ENCODE results near the gene SYMPK.

Gene SYMPK

GRCh38 chr19:45885556-45886426 lies 22.8 kb upstream of the SYMPK start, which contains the start of gene IRF2BP1:
Gene IRF2BP1 (minus strand): TSS chr19:45886141. CDS start chr19:45885774, 367 bp downstream.
- H3K4me3 ChIP-seq (ENCODE audit: low read length in 2 of 2) = peak within 1 kb of the TSS; percentile 83 to 85
- no peaks in the 10 kb centered on the region for H3K36me3 ChIP-seq (ENCODE audit: control insufficient read depth in 2 of 2, insufficient read depth in 2 of 2, low read length in 2 of 2)
- H3K4me1 ChIP-seq (ENCODE audit: control insufficient read depth in 2 of 2, insufficient read depth in 2 of 2, low read length in 2 of 2) = peaks cover 41 to 45% of the 10 kb centered on the region in 2 donors
- H3K27me3 ChIP-seq (ENCODE audit: control insufficient read depth in 2 of 2, insufficient read depth in 2 of 2, low read length in 2 of 2) = no peaks in the 10 kb centered on the region
- H3K9me3 ChIP-seq (ENCODE audit: control insufficient read depth in 2 of 2, low read length in 2 of 2) = no peaks in the 10 kb centered on the region
- peak within 1 kb of the TSS; percentile 85 to 90 for H3K27ac ChIP-seq (ENCODE audit: low read depth in 2 of 2, low read length in 2 of 2)
- peak within 1 kb of the TSS; percentile 84 to 92 for H3K9ac ChIP-seq (ENCODE audit: low read depth in 1 of 2, low read length in 2 of 2)

- Histone ChIP-seq H3K27me3 (ENCODE audit: control insufficient read depth in 2 of 2, insufficient read depth in 2 of 2, low read length in 2 of 2) (no peaks in the 10 kb centered on the region), H3K4me1 (ENCODE audit: control insufficient read depth in 2 of 2, insufficient read depth in 2 of 2, low read length in 2 of 2) (peaks cover 41 to 45% of the 10 kb centered on the region in 2 donors), H3K9ac (ENCODE audit: low read depth in 1 of 2, low read length in 2 of 2) (peak overlapping the region; percentile 70 to 84), H3K4me3 (ENCODE audit: low read length in 2 of 2) (peak overlapping the region; percentile 83 to 85), H3K9me3 (ENCODE audit: control insufficient read depth in 2 of 2, low read length in 2 of 2) (no peaks in the 10 kb centered on the region), H3K36me3 (ENCODE audit: control insufficient read depth in 2 of 2, insufficient read depth in 2 of 2, low read length in 2 of 2) (no peaks in the 10 kb centered on the region), H3K27ac (ENCODE audit: low read depth in 2 of 2, low read length in 2 of 2) (peak overlapping the region; percentile 85 to 90)
Observed at GRCh38 chr19:45884682-45885555, 22.0 kb upstream of the SYMPK start.

GRCh38 chr19:45883881-45884681 lies 21.1 kb upstream of the SYMPK start:
- no peaks in the 10 kb centered on the region for H3K27me3 ChIP-seq (ENCODE audit: control insufficient read depth in 2 of 2, insufficient read depth in 2 of 2, low read length in 2 of 2)
- H3K9me3 ChIP-seq (ENCODE audit: control insufficient read depth in 2 of 2, low read length in 2 of 2) = no peaks in the 10 kb centered on the region
- H3K27ac ChIP-seq (ENCODE audit: low read depth in 2 of 2, low read length in 2 of 2) = peak overlapping the region in 1 of 2 donors; percentile 34
- no peaks in the 10 kb centered on the region for H3K36me3 ChIP-seq (ENCODE audit: control insufficient read depth in 2 of 2, insufficient read depth in 2 of 2, low read length in 2 of 2)
- peak overlapping the region in 1 of 2 donors; percentile 28 for H3K9ac ChIP-seq (ENCODE audit: low read depth in 1 of 2, low read length in 2 of 2)
- H3K4me1 ChIP-seq (ENCODE audit: control insufficient read depth in 2 of 2, insufficient read depth in 2 of 2, low read length in 2 of 2) = peaks cover 41 to 49% of the 10 kb centered on the region in 2 donors
- peak overlapping the region in 1 of 2 donors; percentile 45 for H3K4me3 ChIP-seq (ENCODE audit: low read length in 2 of 2)

- peak overlapping the region in 1 of 2 donors; percentile 28 for H3K9ac ChIP-seq (ENCODE audit: low read depth in 1 of 2, low read length in 2 of 2)
- no peaks in the 10 kb centered on the region for H3K36me3 ChIP-seq (ENCODE audit: control insufficient read depth in 2 of 2, insufficient read depth in 2 of 2, low read length in 2 of 2)
- peaks cover 43 to 53% of the 10 kb centered on the region in 2 donors for H3K4me1 ChIP-seq (ENCODE audit: control insufficient read depth in 2 of 2, insufficient read depth in 2 of 2, low read length in 2 of 2)
- peak overlapping the region in 1 of 2 donors; percentile 34 for H3K27ac ChIP-seq (ENCODE audit: low read depth in 2 of 2, low read length in 2 of 2)
- no peaks in the 10 kb centered on the region for H3K27me3 ChIP-seq (ENCODE audit: control insufficient read depth in 2 of 2, insufficient read depth in 2 of 2, low read length in 2 of 2)
- H3K4me3 ChIP-seq (ENCODE audit: low read length in 2 of 2) = peak overlapping the region; percentile 45 to 70
- H3K9me3 ChIP-seq (ENCODE audit: control insufficient read depth in 2 of 2, low read length in 2 of 2) = no peaks in the 10 kb centered on the region
Observed at GRCh38 chr19:45883586-45883880, 20.6 kb upstream of the SYMPK start.

- H3K9me3 ChIP-seq (ENCODE audit: control insufficient read depth in 2 of 2, low read length in 2 of 2) = no peaks in the 10 kb centered on the region
- H3K27ac ChIP-seq (ENCODE audit: low read depth in 2 of 2, low read length in 2 of 2) = peak overlapping the region; percentile 94 to 97
- peak overlapping the region; percentile 89 to 90 for H3K9ac ChIP-seq (ENCODE audit: low read depth in 1 of 2, low read length in 2 of 2)
- H3K36me3 ChIP-seq (ENCODE audit: control insufficient read depth in 2 of 2, insufficient read depth in 2 of 2, low read length in 2 of 2) = no peaks in the 10 kb centered on the region
- H3K27me3 ChIP-seq (ENCODE audit: control insufficient read depth in 2 of 2, insufficient read depth in 2 of 2, low read length in 2 of 2) = no peaks in the 10 kb centered on the region
- H3K4me1 ChIP-seq (ENCODE audit: control insufficient read depth in 2 of 2, insufficient read depth in 2 of 2, low read length in 2 of 2) = peaks cover 47 to 58% of the 10 kb centered on the region in 2 donors
- H3K4me3 ChIP-seq (ENCODE audit: low read length in 2 of 2) = peak overlapping the region; percentile 70 to 77
Observed at GRCh38 chr19:45882652-45883585, 20.0 kb upstream of the SYMPK start.

GRCh38 chr19:45881909-45882528 lies 19.1 kb upstream of the SYMPK start:
- H3K9me3 ChIP-seq (ENCODE audit: control insufficient read depth in 2 of 2, low read length in 2 of 2) = no peaks in the 10 kb centered on the region
- no peaks in the 10 kb centered on the region for H3K36me3 ChIP-seq (ENCODE audit: control insufficient read depth in 2 of 2, insufficient read depth in 2 of 2, low read length in 2 of 2)
- H3K4me1 ChIP-seq (ENCODE audit: control insufficient read depth in 2 of 2, insufficient read depth in 2 of 2, low read length in 2 of 2) = peaks cover 56 to 64% of the 10 kb centered on the region in 2 donors
- H3K4me3 ChIP-seq (ENCODE audit: low read length in 2 of 2) = peak overlapping the region; percentile 70 to 77
- peak overlapping the region; percentile 68 to 89 for H3K9ac ChIP-seq (ENCODE audit: low read depth in 1 of 2, low read length in 2 of 2)
- peak overlapping the region; percentile 94 to 97 for H3K27ac ChIP-seq (ENCODE audit: low read depth in 2 of 2, low read length in 2 of 2)
- H3K27me3 ChIP-seq (ENCODE audit: control insufficient read depth in 2 of 2, insufficient read depth in 2 of 2, low read length in 2 of 2) = no peaks in the 10 kb centered on the region

- no peaks in the 10 kb centered on the region for H3K36me3 ChIP-seq (ENCODE audit: control insufficient read depth in 2 of 2, insufficient read depth in 2 of 2, low read length in 2 of 2)
- H3K27me3 ChIP-seq (ENCODE audit: control insufficient read depth in 2 of 2, insufficient read depth in 2 of 2, low read length in 2 of 2) = no peaks in the 10 kb centered on the region
- H3K4me3 ChIP-seq (ENCODE audit: low read length in 2 of 2) = peak overlapping the region in 1 of 2 donors; percentile 77
- H3K9me3 ChIP-seq (ENCODE audit: control insufficient read depth in 2 of 2, low read length in 2 of 2) = no peaks in the 10 kb centered on the region
- peak overlapping the region; percentile 94 to 97 for H3K27ac ChIP-seq (ENCODE audit: low read depth in 2 of 2, low read length in 2 of 2)
- peaks cover 59 to 65% of the 10 kb centered on the region in 2 donors for H3K4me1 ChIP-seq (ENCODE audit: control insufficient read depth in 2 of 2, insufficient read depth in 2 of 2, low read length in 2 of 2)
- peak overlapping the region; percentile 14 to 89 for H3K9ac ChIP-seq (ENCODE audit: low read depth in 1 of 2, low read length in 2 of 2)
Observed at GRCh38 chr19:45881082-45881908, 18.3 kb upstream of the SYMPK start.

GRCh38 chr19:45879971-45880370 lies 17.0 kb upstream of the SYMPK start:
- Histone ChIP-seq H3K27me3 (ENCODE audit: control insufficient read depth in 2 of 2, insufficient read depth in 2 of 2, low read length in 2 of 2) (no peaks in the 10 kb centered on the region), H3K9me3 (ENCODE audit: control insufficient read depth in 2 of 2, low read length in 2 of 2) (no peaks in the 10 kb centered on the region), H3K4me3 (ENCODE audit: low read length in 2 of 2) (no peak overlapping the region), H3K4me1 (ENCODE audit: control insufficient read depth in 2 of 2, insufficient read depth in 2 of 2, low read length in 2 of 2) (peaks cover 56 to 64% of the 10 kb centered on the region in 2 donors), H3K36me3 (ENCODE audit: control insufficient read depth in 2 of 2, insufficient read depth in 2 of 2, low read length in 2 of 2) (no peaks in the 10 kb centered on the region), H3K9ac (ENCODE audit: low read depth in 1 of 2, low read length in 2 of 2) (peak overlapping the region in 1 of 2 donors; percentile 3), H3K27ac (ENCODE audit: low read depth in 2 of 2, low read length in 2 of 2) (peak overlapping the region in 1 of 2 donors; percentile 11)

Measured in mucosa of rectum (tissue), 2 donors.